OCI-LY3 (cell line): Measurements from ENCODE around the gene TOGARAM1.

Experiments
- H2AFZ ChIP-seq: fragments of 200-600, 300-600 bp; shearing (Covaris generic); 2 replicates; pipeline ENCODE4 v1.6.0; 2014; ENCODE audit warnings: antibody characterized with exemption, low read depth, low read length
- H3K27ac ChIP-seq: fragments of 200-600, 300-600 bp; sonication (generic); 2 replicates; pipeline ENCODE4 v1.5.1; 2014; ENCODE audit warnings: mild to moderate bottlenecking, low read length, moderate library complexity, mixed read lengths
- H3K27me3 ChIP-seq: fragments of 200-600, 300-600 bp; sonication (generic); 2 replicates; pipeline ENCODE4 v1.6.1; 2014; ENCODE audit warnings: low read depth, low read length, mixed read lengths
- H3K36me3 ChIP-seq: fragments of 200-600, 300-600 bp; sonication (generic); replicated peaks from 2 replicates; pipeline ENCODE3; 2014; ENCODE audit warnings: low read depth, low read length, mixed read lengths
- H3K4me1 ChIP-seq: fragments of 300-600, 200-600 bp; sonication (generic); 2 replicates; pipeline ENCODE4 v1.6.1; 2014; ENCODE audit warnings: low read length, mixed read lengths
- H3K4me2 ChIP-seq: fragments of 200-600, 300-600 bp; sonication (generic); 2 replicates; pipeline ENCODE4 v1.6.1; 2014; ENCODE audit warnings: low read length, mixed read lengths
- H3K4me3 ChIP-seq: fragments of 300-600, 200-600 bp; sonication (generic); 2 replicates; pipeline ENCODE4 v1.5.1; 2014; ENCODE audit warnings: antibody characterized with exemption, mild to moderate bottlenecking, low read length, moderate library complexity
- H3K79me2 ChIP-seq: fragments of 300-600, 200-600 bp; shearing (Covaris generic); 2 replicates; pipeline ENCODE4 v1.6.1; 2014; ENCODE audit warnings: mild to moderate bottlenecking, low read length, mixed read lengths
- H3K9ac ChIP-seq: fragments of 300-600, 200-600 bp; shearing (Covaris generic); 2 replicates; pipeline ENCODE4 v1.6.0; 2014; ENCODE audit warnings: mild to moderate bottlenecking, low read length, moderate library complexity
- H3K9me3 ChIP-seq: fragments of 200-600, 300-600 bp; shearing (Covaris generic); 2 replicates; pipeline ENCODE4 v1.6.1; 2014; ENCODE audit warnings: low read length, mixed read lengths; ENCODE audit not compliant: insufficient read depth
- H4K20me1 ChIP-seq: fragments of 200-600, 300-600 bp; sonication (generic); 2 replicates; pipeline ENCODE4 v1.6.1; 2016; ENCODE audit warnings: low read length, mixed read lengths; ENCODE audit not compliant: insufficient read depth
- CTCF ChIP-seq: fragments of 200-600, 300-600 bp; sonication (generic); IDR thresholded peaks from 2 replicates; pipeline ENCODE4 v1.5.1; 2014; ENCODE audit warnings: antibody characterized with exemption, low read length, low read depth
- EZH2phosphoT487 ChIP-seq: fragments of 200-600 bp; shearing (Covaris generic); IDR thresholded peaks from 2 replicates; pipeline ENCODE4 v1.6.1; 2018; ENCODE audit warnings: antibody characterized with exemption, mixed run types, low read depth

TOGARAM1 gene

DNA sequence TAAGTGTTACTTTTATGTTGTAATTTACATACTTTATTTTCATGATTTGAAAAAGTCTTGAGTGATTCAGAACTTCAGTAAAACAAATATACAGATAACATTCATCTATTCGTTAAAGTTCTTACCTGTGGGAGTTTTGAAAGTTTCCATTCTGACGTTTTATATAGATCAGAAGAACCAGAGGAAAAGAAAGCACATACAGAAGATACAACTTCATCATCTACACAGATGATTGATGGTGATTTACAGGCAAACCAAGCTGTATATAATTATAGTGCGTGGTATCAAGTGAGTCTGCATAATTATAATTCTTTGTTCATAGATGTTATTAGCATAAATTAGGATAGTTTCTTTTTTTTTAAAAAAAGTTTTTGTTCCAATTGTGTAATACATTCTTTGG is 152.3 kb downstream of the TOGARAM1 start:
- H3K36me3 ChIP-seq = peaks cover 62% of the 10 kb centered on the region
- no peak overlapping the region for H3K27ac ChIP-seq
- no peaks in the 10 kb centered on the region for H3K9me3 ChIP-seq
- H3K79me2 ChIP-seq = peaks cover 9% of the 10 kb centered on the region
- no peak overlapping the region for H3K9ac ChIP-seq
- no peak overlapping the region for H2AFZ ChIP-seq
- H3K4me2 ChIP-seq = no peak overlapping the region
- H3K4me1 ChIP-seq = no peaks in the 10 kb centered on the region
- no peaks in the 10 kb centered on the region for H4K20me1 ChIP-seq
- no peaks in the 10 kb centered on the region for H3K27me3 ChIP-seq
- TF ChIP-seq CTCF (no peak), EZH2phosphoT487 (no peak)
- no peak overlapping the region for H3K4me3 ChIP-seq

DNA sequence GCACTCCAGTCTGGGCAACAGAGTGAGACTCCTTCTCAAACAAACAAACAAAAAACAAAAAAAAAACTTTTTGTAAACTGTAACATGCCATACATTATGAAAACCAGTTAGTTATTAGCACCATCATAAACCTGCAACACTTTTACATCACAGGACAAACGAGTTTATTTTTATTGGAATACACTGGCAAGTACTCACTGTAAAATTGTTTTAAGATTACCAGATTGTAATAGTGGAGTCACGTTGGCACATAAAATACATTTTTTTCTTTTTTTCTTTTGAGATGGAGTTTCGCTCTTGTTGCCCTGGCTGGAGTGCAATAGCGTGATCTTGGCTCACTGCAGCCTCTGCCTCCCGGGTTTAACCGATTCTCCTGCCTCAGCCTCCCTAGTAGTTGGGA is 156.6 kb downstream of the TOGARAM1 start:
- no peak overlapping the region for H3K27ac ChIP-seq
- no peaks in the 10 kb centered on the region for H3K9me3 ChIP-seq
- peaks cover 54% of the 10 kb centered on the region for H3K36me3 ChIP-seq
- no peak overlapping the region for H3K4me3 ChIP-seq
- no peaks in the 10 kb centered on the region for H3K27me3 ChIP-seq
- TF ChIP-seq CTCF (no peak), EZH2phosphoT487 (no peak)
- H3K4me2 ChIP-seq = no peak overlapping the region
- H3K4me1 ChIP-seq = no peaks in the 10 kb centered on the region
- H3K79me2 ChIP-seq = peaks cover under 1% of the 10 kb centered on the region; the same call in 1 of the 2 replicates
- H3K9ac ChIP-seq = no peak overlapping the region
- H4K20me1 ChIP-seq = no peaks in the 10 kb centered on the region
- H2AFZ ChIP-seq = no peak overlapping the region

DNA sequence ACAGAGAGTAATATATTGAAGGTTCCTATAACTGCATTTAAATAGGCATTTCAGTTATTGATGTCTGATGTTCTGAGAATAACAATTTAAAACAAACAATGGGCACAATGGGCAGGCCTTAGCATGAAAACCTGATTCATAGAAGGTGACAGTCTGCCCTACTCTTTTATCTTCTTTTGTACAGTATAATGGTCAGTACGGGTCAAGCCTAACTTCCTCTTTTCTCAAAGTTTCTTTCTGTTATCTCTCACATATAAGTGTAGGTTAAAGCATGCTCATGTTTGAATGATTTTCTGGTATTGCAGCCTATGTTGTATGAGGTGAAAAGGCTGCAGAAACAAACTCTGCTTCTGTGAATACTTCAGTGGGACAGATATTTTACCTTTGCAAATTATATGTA is 158.1 kb downstream of the TOGARAM1 start:
- Histone ChIP-seq H3K4me1 (no peaks in the 10 kb centered on the region), H3K27ac (no peak overlapping the region), H3K4me3 (no peak overlapping the region), H4K20me1 (no peaks in the 10 kb centered on the region), H3K9ac (no peak overlapping the region), H2AFZ (no peak overlapping the region), H3K4me2 (no peak overlapping the region), H3K27me3 (no peaks in the 10 kb centered on the region), H3K79me2 (no peaks in the 10 kb centered on the region), H3K9me3 (no peaks in the 10 kb centered on the region), H3K36me3 (peaks cover 48% of the 10 kb centered on the region)
- TF ChIP-seq EZH2phosphoT487 (no peak), CTCF (no peak)

- H3K9me3 ChIP-seq = no peaks in the 10 kb centered on the region
- no peaks in the 10 kb centered on the region for H3K27me3 ChIP-seq
- no peak overlapping the region for H2AFZ ChIP-seq
- no peak overlapping the region for H3K9ac ChIP-seq
- no peak overlapping the region for H3K4me3 ChIP-seq
- peaks cover 32% of the 10 kb centered on the region for H3K36me3 ChIP-seq
- peaks cover 7% of the 10 kb centered on the region; the same call in 1 of the 2 replicates for H3K79me2 ChIP-seq
- H3K27ac ChIP-seq = no peak overlapping the region
- no peak overlapping the region for H3K4me2 ChIP-seq
- H4K20me1 ChIP-seq = no peaks in the 10 kb centered on the region
- H3K4me1 ChIP-seq = no peaks in the 10 kb centered on the region
- TF ChIP-seq EZH2phosphoT487 (no peak), CTCF (no peak)
Measured at GRCh38 chr14:45123271-45123670, 161.3 kb downstream of the TOGARAM1 start.
